ENCODE results near the gene CITED4.

The CITED4 gene

DNA sequence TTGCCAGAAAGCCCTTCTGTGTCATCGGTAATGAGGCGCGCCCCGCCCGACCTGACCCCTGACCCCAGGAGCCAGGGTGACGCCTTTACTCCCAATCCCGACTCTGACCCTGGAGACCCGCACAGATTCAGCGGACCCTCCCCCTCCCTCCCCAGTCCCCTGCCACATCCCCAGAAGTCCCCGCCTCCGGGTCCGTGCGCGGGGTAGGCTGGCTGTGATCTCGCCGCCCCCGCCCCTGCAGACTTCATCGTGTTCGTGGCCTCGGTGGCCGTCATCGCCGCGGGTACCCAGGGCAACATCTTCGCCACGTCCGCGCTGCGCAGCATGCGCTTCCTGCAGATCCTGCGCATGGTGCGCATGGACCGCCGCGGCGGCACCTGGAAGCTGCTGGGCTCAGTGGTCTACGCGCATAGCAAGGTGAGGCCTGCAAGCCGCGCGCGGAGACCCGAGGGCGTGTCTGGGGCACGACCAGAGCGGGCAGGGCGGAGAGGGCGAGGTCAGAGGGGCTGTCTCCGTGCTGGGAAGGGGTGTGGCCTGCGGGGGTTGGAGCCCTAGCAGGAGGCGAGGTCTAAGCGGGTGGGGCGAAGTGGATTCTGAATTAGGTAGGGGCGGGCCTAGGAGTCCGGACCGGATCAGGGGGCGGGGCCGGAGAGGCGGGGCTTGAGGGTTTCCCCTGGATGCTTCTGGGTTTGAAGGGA, 43.8 kb downstream of the CITED4 start:
- Histone ChIP-seq H3K27me3 (replicated peaks; ENCODE audit: control insufficient read depth, insufficient read depth, low read length) (peaks cover 32% of the 10 kb centered on the region), H3K9me3 (ENCODE audit: control insufficient read depth, low read length) (no peaks in the 10 kb centered on the region), H3K36me3 (ENCODE audit: control insufficient read depth, insufficient read depth, low read length, severe bottlenecking) (no peaks in the 10 kb centered on the region), H3K9ac (ENCODE audit: low read length) (no peak overlapping the region), H3K4me3 (ENCODE audit: low read length) (peak overlapping the region; percentile 60), H3K4me1 (ENCODE audit: control insufficient read depth, insufficient read depth, low read length) (no peaks in the 10 kb centered on the region)
- DNase-seq (ENCODE audit: low read depth), result peak; percentile 28

DNA sequence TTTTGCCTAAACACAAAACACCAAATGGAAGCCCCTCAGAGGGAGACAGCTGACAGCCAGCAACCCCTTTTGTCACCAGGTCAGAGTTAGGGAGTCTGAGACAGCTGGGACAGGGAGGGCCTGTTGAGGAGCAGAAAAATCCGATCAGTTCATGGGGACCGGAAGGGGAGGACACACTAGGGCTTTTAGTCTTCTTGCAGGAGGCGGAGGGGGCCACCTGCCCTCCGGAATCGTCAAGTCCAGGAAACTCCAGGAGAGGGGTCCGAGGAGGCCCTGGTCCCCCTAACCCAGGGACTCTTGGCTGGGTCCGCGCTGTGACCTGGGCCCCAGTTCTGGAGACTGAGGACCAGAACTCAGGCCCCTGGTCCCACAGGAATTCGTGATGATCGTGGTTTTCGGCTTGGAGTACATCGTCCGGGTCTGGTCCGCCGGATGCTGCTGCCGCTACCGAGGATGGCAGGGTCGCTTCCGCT, 44.3 kb downstream of the CITED4 start:
- H3K27me3 ChIP-seq (replicated peaks; ENCODE audit: control insufficient read depth, insufficient read depth, low read length), result peaks cover 27% of the 10 kb centered on the region

DNA sequence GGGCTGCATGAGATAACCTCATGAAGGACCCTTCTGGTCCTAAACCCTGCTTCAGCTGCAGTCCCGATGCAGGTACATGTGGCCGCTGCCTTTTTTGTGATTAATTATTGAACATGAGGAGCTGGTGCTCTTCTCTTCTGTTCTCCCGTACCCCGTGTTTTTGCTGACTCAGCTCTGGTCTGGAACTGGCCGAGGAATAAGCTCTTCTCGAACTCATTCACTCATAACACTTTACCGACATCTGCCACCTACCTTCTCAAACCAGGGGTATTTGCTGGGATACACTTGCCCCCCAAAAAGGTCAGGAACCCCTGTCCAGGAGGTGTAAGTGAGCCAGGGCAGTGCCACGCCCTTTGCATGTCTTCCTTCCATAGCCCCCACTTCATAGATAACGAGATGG, 46.7 kb downstream of the CITED4 start:
- DNase-seq (ENCODE audit: low read depth), result no peak
- H3K4me1 ChIP-seq (ENCODE audit: control insufficient read depth, insufficient read depth, low read length), result no peaks in the 10 kb centered on the region
- no peak overlapping the region for H3K9ac ChIP-seq (ENCODE audit: low read length)
- H3K36me3 ChIP-seq (ENCODE audit: control insufficient read depth, insufficient read depth, low read length, severe bottlenecking), result no peaks in the 10 kb centered on the region
- no peaks in the 10 kb centered on the region for H3K9me3 ChIP-seq (ENCODE audit: control insufficient read depth, low read length)
- H3K27me3 ChIP-seq (replicated peaks; ENCODE audit: control insufficient read depth, insufficient read depth, low read length), result peaks cover 32% of the 10 kb centered on the region
- no peak overlapping the region for H3K4me3 ChIP-seq (ENCODE audit: low read length)

More for the DNA sequence above, 44.3 kb downstream of the CITED4 start:
- DNase-seq (ENCODE audit: low read depth), result no peak
- no peak overlapping the region for H3K9ac ChIP-seq (ENCODE audit: low read length)
- H3K4me3 ChIP-seq (ENCODE audit: low read length), result no peak overlapping the region
- no peaks in the 10 kb centered on the region for H3K36me3 ChIP-seq (ENCODE audit: control insufficient read depth, insufficient read depth, low read length, severe bottlenecking)
- no peaks in the 10 kb centered on the region for H3K4me1 ChIP-seq (ENCODE audit: control insufficient read depth, insufficient read depth, low read length)
- H3K9me3 ChIP-seq (ENCODE audit: control insufficient read depth, low read length), result no peaks in the 10 kb centered on the region

All from adipocyte (in vitro differentiated cells).